ENCODE data around the gene BRD7.
A peak's percentile ranks its signal among the peaks of the same experiment; 100 is the strongest.

The BRD7 gene

DNA sequence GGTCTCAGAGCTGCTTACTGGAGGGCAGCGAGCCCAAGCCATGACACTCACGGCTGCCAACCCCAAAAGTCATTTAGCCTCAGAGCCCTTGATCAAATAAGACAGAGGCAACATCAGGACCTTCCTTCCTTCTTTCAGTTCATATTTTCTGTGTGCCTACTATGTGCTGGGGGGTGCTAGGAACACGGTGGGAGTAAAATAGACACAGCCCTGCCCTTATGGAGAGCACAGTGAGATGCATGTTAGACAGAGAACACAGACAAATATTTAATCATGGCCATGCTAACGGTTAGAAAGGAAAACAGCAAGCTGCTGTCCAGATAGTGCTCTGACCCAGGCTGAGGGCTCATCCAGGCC lies 4.5 kb upstream of the BRD7 start:
- H3K4me3 Mint-ChIP-seq: no peak overlapping the region
- H3K4me1 Mint-ChIP-seq (ENCODE audit: low read depth): peaks cover 10% of the 10 kb centered on the region
- no peaks in the 10 kb centered on the region for H3K9me3 Mint-ChIP-seq
- no peak overlapping the region for H3K27ac Mint-ChIP-seq
- no peaks in the 10 kb centered on the region for H3K36me3 Mint-ChIP-seq (ENCODE audit: low read depth)
- H3K27me3 Mint-ChIP-seq: peaks cover 4% of the 10 kb centered on the region

DNA sequence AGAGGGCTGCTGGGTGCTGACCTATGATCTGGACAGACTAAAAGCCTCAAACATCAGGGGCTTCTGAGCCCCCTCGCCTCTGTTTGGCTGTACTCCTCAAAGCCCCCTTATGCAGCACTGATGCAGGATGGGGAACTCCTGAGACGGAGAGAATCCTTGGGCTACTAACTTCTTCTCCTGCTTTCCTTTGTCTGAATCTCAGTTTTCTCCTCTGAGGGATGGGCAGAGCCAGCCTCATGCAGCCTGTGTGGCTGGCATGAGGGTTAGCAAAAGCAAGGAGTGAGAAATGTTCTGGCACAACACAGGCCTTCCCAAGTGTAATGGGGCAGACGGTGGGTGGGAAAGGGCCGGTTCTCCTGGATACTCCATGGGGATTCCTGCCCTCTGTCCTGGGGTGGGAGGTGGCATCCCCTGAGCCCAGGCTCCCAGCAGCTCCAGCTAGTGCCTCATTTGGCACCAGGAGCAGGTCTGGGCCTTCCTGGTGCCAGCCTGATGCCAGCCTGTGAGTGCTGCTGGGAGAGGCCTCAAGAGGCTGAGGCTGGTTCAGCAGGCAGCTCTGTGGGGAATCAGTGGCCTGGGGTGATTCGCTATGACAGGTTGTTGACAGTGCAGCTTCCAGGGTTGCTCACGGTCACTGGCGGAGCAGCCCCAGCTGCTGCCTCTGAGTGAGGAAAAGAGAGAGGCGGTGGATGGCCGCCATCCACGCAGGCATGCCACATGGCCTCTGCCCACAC lies 4.0 kb upstream of the BRD7 start:
- Mint-ChIP-seq H3K9me3 (no peaks in the 10 kb centered on the region), H3K4me1 (ENCODE audit: low read depth) (peaks cover 14% of the 10 kb centered on the region), H3K36me3 (ENCODE audit: low read depth) (peaks cover 3% of the 10 kb centered on the region), H3K27ac (no peak overlapping the region), H3K27me3 (peaks cover 4% of the 10 kb centered on the region), H3K4me3 (no peak overlapping the region)

DNA sequence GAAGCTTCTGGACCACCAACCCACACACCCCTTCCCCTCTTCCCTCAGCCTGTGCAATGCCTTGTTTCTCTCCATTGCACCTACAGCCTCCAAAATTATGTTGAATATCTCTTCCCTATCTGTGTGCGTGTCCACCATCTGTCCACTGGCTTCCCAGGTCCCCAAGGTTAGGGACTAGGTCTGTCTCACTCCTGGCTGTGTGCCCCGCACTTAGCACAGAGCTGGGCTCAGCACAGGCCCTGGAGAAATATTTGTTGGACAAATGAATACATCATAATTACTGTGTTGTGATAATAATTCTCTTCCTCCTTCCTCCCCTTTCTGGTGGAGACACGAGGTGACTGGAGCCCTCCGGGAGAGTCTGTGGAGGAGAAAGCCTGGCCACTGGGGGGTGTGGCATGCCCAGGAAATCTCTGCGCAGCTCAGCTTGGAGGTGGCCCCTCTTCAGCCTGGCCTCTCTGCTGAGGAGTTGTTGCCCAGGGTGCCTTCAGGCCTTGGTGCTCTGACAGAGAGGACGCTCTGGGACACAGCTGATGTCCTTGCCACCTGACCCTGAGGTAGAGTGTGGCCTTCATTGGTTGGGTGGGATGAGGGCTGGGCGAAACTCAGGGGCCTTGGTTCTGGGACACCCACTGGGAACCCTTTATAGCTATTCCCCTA lies 3.3 kb upstream of the BRD7 start:
- Mint-ChIP-seq H3K27ac (no peak overlapping the region), H3K36me3 (ENCODE audit: low read depth) (peaks cover 8% of the 10 kb centered on the region), H3K4me3 (no peak overlapping the region), H3K27me3 (peaks cover 4% of the 10 kb centered on the region), H3K9me3 (no peaks in the 10 kb centered on the region), H3K4me1 (ENCODE audit: low read depth) (peaks cover 20% of the 10 kb centered on the region)

DNA sequence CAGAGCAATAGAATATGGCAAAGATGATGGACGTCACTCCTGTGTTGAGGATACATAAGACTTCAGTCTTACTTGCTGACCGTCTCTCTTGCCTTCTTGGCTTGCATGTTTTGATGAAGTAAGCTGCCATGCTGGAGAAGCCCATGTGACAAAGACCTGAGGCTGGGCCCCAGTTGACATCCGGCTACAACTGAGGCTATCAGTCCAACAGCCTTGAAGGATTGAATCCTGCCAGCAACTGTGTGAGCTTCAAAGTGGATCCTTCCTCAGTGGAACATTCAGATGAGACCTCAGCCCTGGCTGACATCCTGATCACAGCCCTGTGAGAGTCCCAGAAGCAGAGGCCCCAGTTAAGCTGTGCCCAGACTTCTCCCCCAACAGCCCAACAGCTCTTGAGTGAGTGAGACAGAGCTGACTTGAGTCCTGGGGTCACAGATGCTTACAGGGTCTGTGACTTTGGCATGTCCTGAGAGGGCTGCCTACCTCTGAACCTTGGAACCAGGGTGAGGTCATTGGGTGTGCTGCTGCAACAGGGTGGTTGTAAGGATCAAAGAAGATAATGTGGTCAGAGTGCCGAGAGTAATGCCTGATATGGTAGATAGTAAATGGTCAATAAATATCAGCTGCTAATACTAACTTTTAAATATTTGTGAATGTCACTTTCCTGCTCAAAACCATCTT lies 2.4 kb upstream of the BRD7 start:
- Mint-ChIP-seq H3K27ac (no peak overlapping the region), H3K4me1 (ENCODE audit: low read depth) (peaks cover 27% of the 10 kb centered on the region), H3K4me3 (no peak overlapping the region), H3K9me3 (no peaks in the 10 kb centered on the region), H3K36me3 (ENCODE audit: low read depth) (peaks cover 14% of the 10 kb centered on the region), H3K27me3 (peaks cover 4% of the 10 kb centered on the region)

DNA sequence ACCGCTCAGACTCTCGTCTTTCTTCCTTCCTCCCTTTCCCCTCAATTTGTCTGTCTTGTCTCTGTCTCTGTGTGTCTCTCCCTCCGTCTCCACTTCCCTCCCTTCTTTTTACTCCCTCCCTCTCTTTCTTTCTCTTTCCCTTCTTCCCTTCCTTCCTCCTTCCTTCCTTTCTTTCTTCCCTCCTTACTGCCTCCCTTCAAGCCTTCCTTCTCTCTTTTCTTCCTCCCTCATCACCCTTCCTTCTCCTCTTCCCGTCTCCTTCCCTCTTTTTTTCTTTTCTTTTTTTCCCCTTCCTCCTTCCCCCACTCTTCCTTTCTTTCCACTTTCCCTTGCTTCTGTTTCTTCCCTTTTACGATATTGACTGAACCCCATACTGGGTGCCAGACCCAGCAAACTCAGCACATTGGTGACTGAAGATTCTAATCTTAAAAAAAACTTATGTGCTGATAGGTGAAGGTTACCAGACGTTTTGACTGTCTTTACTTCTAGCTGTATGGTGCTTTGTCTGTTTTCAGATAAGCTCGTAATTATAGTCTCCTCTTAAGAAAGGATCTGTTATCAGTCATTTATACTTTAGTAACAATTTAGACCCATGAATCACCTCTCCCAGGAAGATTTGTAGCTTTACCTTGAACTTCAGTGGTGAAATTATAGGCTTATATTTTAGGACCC lies 481 bp upstream of the BRD7 start:
- H3K4me3 Mint-ChIP-seq: peak overlapping the region; percentile 71
- H3K9me3 Mint-ChIP-seq: no peaks in the 10 kb centered on the region
- peaks cover 43% of the 10 kb centered on the region for H3K4me1 Mint-ChIP-seq (ENCODE audit: low read depth)
- H3K27me3 Mint-ChIP-seq: no peaks in the 10 kb centered on the region
- peaks cover 30% of the 10 kb centered on the region for H3K36me3 Mint-ChIP-seq (ENCODE audit: low read depth)
- H3K27ac Mint-ChIP-seq: peak overlapping the region; percentile 83

DNA sequence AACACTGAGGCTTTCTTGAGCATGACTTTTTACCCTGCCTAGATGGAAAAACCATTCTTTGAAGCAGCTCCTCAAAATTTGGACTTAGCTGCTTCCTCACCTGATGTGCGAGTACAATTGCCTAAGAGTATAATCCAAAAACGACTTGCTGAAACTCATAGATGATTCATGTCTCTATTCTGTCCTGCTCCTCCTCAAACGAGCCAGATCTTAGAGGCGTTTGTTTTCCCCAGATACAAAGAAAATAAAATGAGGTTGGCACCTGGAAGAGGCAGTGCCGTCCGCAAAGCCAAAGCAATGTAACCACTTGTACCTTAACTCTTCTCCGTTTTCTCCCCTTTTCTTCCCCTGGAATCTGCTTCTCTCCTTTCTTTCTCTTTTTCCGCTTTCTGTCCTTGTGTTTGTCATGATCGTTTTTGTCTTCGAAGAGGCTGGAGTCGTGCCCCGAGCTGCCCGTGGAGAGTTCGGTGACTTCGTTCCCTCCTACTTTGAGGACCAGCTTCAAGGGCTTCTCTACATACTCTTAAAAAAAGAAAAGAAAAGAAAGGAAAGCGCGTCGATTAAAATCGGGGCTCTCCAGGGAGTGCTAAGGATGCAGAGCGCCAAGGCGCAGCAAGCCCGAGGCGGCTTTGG lies 895 bp downstream of the BRD7 start:
- Mint-ChIP-seq H3K9me3 (no peaks in the 10 kb centered on the region), H3K27me3 (no peaks in the 10 kb centered on the region), H3K27ac (peak overlapping the region; percentile 88), H3K36me3 (ENCODE audit: low read depth) (peaks cover 41% of the 10 kb centered on the region), H3K4me3 (peak overlapping the region; percentile 96), H3K4me1 (ENCODE audit: low read depth) (peaks cover 46% of the 10 kb centered on the region)

DNA sequence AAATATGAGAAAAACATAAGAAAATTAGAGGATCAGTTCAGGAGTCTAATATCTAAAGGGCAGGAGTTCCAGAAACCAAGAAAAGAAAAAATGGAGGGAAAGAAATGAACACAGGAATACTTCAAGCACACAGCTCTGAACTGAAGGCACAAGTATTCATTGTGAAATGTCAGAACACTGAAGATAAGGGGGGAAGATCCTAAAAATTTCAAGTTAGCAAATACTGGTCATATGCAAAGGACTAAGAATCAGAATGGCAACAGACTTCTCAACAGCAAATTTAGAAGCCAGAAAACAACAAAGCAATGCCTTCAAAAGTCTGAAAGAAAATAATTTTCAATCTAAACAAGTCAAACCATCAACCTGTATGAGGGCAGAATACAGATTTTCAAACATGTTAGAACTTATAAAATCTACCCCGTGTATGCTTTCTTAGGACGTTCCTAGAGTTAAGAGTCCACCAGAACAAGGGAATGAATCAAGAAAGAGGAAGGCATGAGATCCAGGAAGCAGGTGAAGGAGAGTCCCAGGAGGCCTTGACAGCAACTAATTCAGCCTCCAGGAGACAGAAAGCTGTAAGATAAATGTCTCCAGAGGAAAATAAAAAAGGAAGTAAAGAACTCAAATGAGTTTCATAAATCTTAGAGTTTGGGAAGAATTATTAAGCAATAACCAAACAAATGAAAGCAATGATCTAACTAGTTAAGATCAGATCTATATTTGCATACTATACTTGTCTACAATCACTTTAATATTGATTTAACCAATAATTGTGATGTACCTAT lies 2.8 kb downstream of the BRD7 start:
- peak overlapping the region; percentile 4 for H3K4me3 Mint-ChIP-seq
- H3K36me3 Mint-ChIP-seq (ENCODE audit: low read depth): peaks cover 55% of the 10 kb centered on the region
- no peaks in the 10 kb centered on the region for H3K9me3 Mint-ChIP-seq
- H3K27ac Mint-ChIP-seq: no peak overlapping the region
- peaks cover 59% of the 10 kb centered on the region for H3K4me1 Mint-ChIP-seq (ENCODE audit: low read depth)
- H3K27me3 Mint-ChIP-seq: no peaks in the 10 kb centered on the region

DNA sequence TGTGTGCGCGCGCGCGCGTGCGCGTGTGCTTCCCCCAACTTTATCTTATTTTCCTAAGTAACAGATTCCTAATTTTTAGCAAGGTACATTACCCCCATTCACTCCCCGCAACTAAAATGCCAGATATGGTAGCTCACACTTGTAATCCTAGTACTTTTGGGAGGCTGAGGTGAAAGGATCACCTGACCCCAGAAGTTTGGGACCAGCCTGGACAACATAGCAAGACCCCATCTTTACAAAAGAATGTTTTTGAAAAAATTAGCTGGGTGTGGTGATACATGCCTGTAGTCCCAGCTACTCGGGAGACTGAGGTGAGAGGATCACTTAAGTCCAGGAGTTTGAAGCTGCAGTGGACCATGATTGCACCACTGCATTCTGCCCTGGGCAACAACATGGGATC lies 5.1 kb downstream of the BRD7 start:
- H3K9me3 Mint-ChIP-seq: no peaks in the 10 kb centered on the region
- no peak overlapping the region for H3K4me3 Mint-ChIP-seq
- no peaks in the 10 kb centered on the region for H3K27me3 Mint-ChIP-seq
- H3K4me1 Mint-ChIP-seq (ENCODE audit: low read depth): peaks cover 63% of the 10 kb centered on the region
- H3K36me3 Mint-ChIP-seq (ENCODE audit: low read depth): peaks cover 65% of the 10 kb centered on the region
- no peak overlapping the region for H3K27ac Mint-ChIP-seq

DNA sequence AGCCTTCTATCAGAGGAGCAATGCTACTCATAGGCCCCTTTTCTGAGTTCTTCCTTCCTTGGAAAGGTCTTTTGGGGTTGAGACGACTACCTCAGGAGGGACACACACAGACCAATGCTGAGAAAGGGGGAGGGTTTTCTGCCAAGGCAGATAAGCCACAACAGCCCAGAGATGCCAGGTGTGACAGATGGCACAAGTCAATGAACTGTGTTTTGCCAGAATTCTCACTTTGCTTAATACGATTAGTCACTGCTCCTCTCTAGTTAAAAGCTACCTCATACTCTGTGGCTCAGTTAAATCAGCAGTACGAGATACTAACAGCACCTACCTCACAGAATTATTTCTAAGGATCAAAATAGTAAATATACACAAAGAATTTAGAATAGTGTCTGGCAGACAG lies 8.0 kb downstream of the BRD7 start:
- H3K4me3 Mint-ChIP-seq: no peak overlapping the region
- H3K4me1 Mint-ChIP-seq (ENCODE audit: low read depth): peaks cover 47% of the 10 kb centered on the region
- H3K27me3 Mint-ChIP-seq: no peaks in the 10 kb centered on the region
- H3K9me3 Mint-ChIP-seq: no peaks in the 10 kb centered on the region
- H3K36me3 Mint-ChIP-seq (ENCODE audit: low read depth): peaks cover 60% of the 10 kb centered on the region
- H3K27ac Mint-ChIP-seq: no peak overlapping the region

DNA sequence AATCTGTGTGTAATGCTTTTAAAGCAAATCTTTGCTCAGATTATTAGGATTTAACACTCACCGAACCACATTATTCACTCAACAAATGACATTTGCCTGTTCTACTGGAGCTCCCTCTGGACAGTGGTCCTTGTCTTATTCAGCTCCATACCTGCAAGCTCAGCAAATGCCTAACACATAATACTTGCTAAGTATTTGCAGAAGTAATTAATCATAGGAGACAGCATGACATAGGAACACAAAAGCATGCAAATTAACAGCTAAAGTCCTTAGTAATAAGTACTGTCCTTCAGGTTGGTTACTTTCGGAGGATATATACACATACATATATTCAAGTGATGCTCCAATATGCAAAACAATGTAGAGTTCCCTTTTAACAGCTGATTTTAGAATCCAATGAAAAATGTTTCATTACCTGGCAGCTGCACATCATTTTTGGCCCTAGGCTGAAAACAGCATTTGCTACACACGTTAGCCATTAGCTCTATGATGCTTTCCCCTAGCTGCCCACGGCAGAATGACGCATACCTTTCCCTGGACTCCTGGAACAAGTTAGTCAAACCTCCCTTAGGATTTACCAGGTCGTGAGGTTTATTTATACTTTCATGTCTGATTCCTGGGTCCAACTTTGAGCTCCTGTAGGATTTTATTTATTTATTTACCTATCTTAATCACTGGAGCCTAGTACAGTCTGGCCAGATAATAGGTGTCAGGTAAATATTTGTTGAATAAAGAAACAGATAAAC lies 8.6 kb downstream of the BRD7 start:
- no peak overlapping the region for H3K4me3 Mint-ChIP-seq
- H3K27ac Mint-ChIP-seq: peak overlapping the region; percentile 72
- H3K9me3 Mint-ChIP-seq: no peaks in the 10 kb centered on the region
- H3K4me1 Mint-ChIP-seq (ENCODE audit: low read depth): peaks cover 41% of the 10 kb centered on the region
- H3K27me3 Mint-ChIP-seq: no peaks in the 10 kb centered on the region
- peaks cover 56% of the 10 kb centered on the region for H3K36me3 Mint-ChIP-seq (ENCODE audit: low read depth)

DNA sequence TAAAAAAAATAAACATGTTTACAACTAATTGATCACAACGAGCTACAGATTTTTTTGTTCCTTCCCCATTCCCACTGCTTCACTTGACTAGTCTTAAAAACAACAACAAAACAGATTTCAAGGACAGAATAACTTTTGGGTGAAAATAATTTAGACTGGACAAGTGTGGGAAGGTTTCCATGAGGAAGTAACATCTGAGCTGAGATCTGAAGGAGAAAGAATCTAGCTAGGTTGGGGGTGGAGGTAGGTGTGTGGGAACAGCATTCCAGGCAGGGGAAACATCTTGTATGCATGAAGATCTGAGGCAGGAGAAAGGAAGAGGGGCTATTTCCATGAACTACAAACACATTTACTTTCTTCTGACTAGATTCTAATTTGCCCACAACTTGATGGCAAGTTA lies 9.2 kb downstream of the BRD7 start:
- H3K4me1 Mint-ChIP-seq (ENCODE audit: low read depth): peaks cover 37% of the 10 kb centered on the region
- no peaks in the 10 kb centered on the region for H3K27me3 Mint-ChIP-seq
- no peaks in the 10 kb centered on the region for H3K9me3 Mint-ChIP-seq
- peaks cover 51% of the 10 kb centered on the region for H3K36me3 Mint-ChIP-seq (ENCODE audit: low read depth)
- H3K27ac Mint-ChIP-seq: peak overlapping the region; percentile 72
- H3K4me3 Mint-ChIP-seq: no peak overlapping the region

DNA sequence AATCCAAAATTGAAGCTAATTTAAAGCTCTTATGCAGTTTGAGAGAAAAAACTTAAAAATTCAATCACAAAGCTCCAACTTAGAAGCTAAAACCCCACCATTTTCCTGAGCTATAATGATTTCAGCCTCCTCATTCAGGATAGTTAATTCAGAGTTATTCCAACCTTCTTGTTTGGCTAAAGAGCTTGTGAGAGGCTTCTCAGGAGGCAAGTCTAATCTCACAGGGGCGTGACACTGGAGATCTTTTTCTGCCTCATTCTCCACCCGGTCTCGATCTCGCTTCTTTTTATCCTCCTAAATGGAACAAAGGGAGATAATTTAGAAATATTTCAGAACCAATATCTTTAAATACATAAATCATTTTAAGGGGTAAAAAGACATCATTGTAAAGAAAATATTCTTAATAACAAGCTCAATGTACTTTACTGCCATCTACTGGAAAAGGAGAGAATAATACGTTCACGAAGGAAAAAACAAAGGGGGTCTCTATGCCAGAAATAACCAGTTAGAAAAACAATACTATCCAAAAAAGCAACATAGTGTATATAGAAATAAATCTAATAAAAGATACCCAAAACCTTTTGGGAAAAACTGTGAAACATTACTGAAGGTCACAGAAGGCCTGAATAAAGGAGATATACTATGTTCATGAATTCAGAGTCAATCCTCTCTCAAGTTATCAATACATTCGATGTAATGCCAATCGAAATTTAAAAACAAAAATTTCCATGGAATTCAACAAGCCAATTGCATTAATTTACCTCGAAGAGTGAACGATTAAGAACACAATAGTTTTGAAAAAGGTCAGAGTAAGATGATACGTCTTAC lies 13.9 kb downstream of the BRD7 start:
- Mint-ChIP-seq H3K4me1 (ENCODE audit: low read depth) (peaks cover 11% of the 10 kb centered on the region), H3K36me3 (ENCODE audit: low read depth) (peaks cover 58% of the 10 kb centered on the region), H3K9me3 (no peaks in the 10 kb centered on the region), H3K27ac (no peak overlapping the region), H3K4me3 (no peak overlapping the region), H3K27me3 (no peaks in the 10 kb centered on the region)

DNA sequence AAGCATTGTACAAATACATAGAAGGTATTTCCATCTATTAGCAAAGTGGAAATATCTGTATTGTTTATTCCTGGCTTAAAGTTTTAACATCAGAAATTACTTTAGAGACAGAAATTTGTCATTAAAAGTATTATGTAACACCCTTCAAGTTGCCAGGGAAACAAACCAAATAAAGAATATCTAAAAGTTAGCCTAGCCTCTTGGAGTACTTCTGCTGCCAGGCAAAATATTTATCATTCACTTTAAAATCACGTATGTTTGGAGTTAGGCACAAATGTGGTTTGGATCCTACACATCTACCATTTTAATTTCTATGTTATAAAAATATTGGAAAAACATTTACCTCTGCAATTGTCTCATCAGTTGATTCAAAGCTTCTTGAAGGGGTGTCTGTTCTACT lies 14.7 kb downstream of the BRD7 start:
- no peak overlapping the region for H3K4me3 Mint-ChIP-seq
- H3K36me3 Mint-ChIP-seq (ENCODE audit: low read depth): peaks cover 59% of the 10 kb centered on the region
- no peaks in the 10 kb centered on the region for H3K27me3 Mint-ChIP-seq
- no peak overlapping the region for H3K27ac Mint-ChIP-seq
- peaks cover 5% of the 10 kb centered on the region for H3K4me1 Mint-ChIP-seq (ENCODE audit: low read depth)
- no peaks in the 10 kb centered on the region for H3K9me3 Mint-ChIP-seq

Measured in stimulated activated naive CD8-positive, alpha-beta T cell treated with anti-CD3 and anti-CD28 coated beads, Interleukin-15, Interleukin-2, amounts not matched to agents 100 ng/mL and 50 ng/mL, for 24 hours (primary cell).